HL-60 (cell line): ENCODE results near the gene RAI14.

Experiments
- DNase-seq, 2 experiments: peaks; one replicate each; pipeline ENCODE4 v3.0.0-alpha.2; 2010 to 2020; ENCODE audit warnings: low read depth in 1 of 2, low spot score in 1 of 2
- H3K27ac ChIP-seq: fragments of 250-450 bp; sonication (Bioruptor Pico); replicated peaks from 2 replicates; pipeline ENCODE4 v1.5.1; 2020; ENCODE audit warnings: mild to moderate bottlenecking, moderate library complexity
- H3K27me3 ChIP-seq: fragments of 250-450 bp; sonication (Bioruptor Pico); 2 replicates; pipeline ENCODE4 v1.5.1; 2021; ENCODE audit warnings: mild to moderate bottlenecking, moderate library complexity; ENCODE audit not compliant: insufficient read depth, poor library complexity, severe bottlenecking
- H3K4me3 ChIP-seq: replicated peaks from 2 replicates; pipeline ENCODE4 v1.5.1; 2011; ENCODE audit warnings: mild to moderate bottlenecking, control low read depth, low read length; ENCODE audit not compliant: insufficient read depth
- CTCF ChIP-seq: IDR thresholded peaks from one replicate; pipeline ENCODE4 v1.5.1; 2011; ENCODE audit warnings: low read length, control low read depth, inconsistent platforms; ENCODE audit not compliant: insufficient read depth
- GABPA ChIP-seq: IDR thresholded peaks from 2 replicates; pipeline ENCODE4 v1.6.1; 2012; ENCODE audit warnings: low read depth
- POLR2AphosphoS5 ChIP-seq: IDR thresholded peaks from 2 replicates; pipeline ENCODE4 v1.6.1; 2012; ENCODE audit warnings: low read depth
- SPI1 ChIP-seq: IDR thresholded peaks from 2 replicates; pipeline ENCODE4 v1.6.1; 2012; ENCODE audit warnings: low read depth, mild to moderate bottlenecking, borderline replicate concordance
- TF ChIP-seq, protein P1 (sequence below): IDR thresholded peaks from 2 replicates; pipeline ENCODE4 v1.6.1; 2012; ENCODE audit warnings: low read depth; ENCODE audit not compliant: insufficient replicate concordance

Gene RAI14

DNA sequence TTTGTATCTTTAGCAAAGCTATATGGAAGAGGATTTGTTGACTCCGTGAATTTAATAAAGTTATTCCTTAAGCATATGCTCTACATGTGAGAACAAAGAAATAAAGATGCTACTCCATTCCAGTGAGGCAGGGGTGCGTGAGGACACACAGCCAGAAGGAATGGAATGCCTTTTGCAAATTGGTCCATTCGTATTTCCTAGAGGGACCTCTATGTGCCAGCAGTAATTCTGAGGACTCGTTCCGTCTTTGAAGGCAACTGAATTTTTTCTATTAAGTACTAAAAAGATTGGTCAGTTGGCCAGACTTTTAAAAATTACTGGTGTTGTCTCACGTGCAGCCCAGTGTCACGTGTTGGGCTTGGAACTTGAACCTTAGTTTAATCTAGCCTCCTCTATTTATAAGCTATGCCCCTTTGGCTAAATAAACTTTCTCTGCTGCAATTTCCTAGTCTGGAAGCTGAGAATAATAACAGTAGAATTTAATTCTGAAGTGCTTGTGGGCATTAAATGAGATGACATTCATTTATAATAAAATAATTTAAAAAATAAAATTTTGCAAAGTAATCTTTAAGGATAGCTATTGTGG, 13.9 kb downstream of the RAI14 start:
- TF ChIP-seq, protein P1, sequence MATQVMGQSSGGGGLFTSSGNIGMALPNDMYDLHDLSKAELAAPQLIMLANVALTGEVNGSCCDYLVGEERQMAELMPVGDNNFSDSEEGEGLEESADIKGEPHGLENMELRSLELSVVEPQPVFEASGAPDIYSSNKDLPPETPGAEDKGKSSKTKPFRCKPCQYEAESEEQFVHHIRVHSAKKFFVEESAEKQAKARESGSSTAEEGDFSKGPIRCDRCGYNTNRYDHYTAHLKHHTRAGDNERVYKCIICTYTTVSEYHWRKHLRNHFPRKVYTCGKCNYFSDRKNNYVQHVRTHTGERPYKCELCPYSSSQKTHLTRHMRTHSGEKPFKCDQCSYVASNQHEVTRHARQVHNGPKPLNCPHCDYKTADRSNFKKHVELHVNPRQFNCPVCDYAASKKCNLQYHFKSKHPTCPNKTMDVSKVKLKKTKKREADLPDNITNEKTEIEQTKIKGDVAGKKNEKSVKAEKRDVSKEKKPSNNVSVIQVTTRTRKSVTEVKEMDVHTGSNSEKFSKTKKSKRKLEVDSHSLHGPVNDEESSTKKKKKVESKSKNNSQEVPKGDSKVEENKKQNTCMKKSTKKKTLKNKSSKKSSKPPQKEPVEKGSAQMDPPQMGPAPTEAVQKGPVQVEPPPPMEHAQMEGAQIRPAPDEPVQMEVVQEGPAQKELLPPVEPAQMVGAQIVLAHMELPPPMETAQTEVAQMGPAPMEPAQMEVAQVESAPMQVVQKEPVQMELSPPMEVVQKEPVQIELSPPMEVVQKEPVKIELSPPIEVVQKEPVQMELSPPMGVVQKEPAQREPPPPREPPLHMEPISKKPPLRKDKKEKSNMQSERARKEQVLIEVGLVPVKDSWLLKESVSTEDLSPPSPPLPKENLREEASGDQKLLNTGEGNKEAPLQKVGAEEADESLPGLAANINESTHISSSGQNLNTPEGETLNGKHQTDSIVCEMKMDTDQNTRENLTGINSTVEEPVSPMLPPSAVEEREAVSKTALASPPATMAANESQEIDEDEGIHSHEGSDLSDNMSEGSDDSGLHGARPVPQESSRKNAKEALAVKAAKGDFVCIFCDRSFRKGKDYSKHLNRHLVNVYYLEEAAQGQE, result no peak
- TF ChIP-seq SPI1 (no peak), CTCF (no peak), GABPA (no peak), POLR2AphosphoS5 (no peak)
- Histone ChIP-seq H3K4me3 (no peak overlapping the region), H3K27me3 (no peaks in the 10 kb centered on the region), H3K27ac (no peak overlapping the region)
- DNase-seq, result no peak

DNA sequence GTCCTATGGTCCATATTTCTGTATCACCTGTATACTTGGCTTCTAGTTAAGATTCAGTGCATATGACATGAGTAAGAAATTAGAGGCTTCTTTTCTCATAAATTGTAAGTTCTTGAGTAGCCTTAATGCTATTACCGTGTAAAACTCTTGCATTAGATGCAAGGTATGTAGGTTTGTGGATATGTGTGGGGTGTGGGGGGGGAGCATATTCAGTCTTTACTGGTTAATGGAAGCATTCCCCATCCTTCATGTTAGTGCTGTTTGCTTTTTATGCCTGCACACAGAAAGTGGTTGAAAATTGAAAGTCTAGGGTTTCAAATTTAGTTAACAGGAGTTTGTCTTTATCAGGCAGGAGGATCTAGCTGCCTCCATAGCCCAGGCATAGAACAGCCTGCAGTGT, 16.1 kb downstream of the RAI14 start:
- TF ChIP-seq POLR2AphosphoS5, result no peak
- TF ChIP-seq CTCF, result no peak
- TF ChIP-seq, protein P1, result no peak
- TF ChIP-seq GABPA, result no peak
- Histone ChIP-seq H3K4me3 (no peak overlapping the region), H3K27me3 (peaks cover 2% of the 10 kb centered on the region), H3K27ac (no peak overlapping the region)
- DNase-seq, result no peak

DNA sequence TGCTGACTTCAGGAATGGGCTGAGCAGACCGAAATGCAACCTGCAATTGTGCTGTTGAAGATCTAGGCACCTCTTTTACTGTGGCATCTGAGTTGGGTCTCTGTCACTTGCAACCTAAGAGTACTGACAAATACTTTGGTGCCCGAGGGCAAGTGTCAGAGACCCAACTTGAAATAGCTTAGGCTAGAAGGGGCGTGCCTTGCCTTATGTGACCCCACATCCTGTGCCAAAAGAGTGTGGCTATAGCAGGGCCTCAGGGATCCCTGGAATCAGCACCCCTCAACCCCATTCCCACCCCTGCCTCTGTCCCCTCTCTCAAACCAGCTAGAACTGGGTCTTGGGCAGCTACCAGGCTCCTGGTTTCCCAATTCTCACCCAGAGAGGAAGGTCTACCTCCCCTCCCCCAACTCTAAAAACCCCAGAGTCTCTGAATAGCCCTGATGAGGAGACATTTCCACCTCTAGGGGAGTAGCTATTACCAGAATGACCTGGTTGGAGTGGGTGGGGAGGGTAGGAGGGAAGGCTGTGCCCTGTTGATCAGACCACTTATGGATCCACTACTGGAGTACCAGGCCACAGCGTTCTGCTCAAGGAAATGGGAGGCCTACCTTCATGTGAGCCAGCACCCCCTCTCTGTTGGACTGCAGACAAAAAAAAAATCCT, 17.5 kb downstream of the RAI14 start:
- Histone ChIP-seq H3K4me3 (no peak overlapping the region), H3K27me3 (peaks cover 2% of the 10 kb centered on the region), H3K27ac (no peak overlapping the region)
- no peak for TF ChIP-seq POLR2AphosphoS5
- TF ChIP-seq SPI1, result no peak
- TF ChIP-seq, protein P1, result no peak
- TF ChIP-seq CTCF, result no peak
- TF ChIP-seq GABPA, result no peak
- no peak for DNase-seq
